Measurements from ENCODE around the gene ZFAND2A. TPM values are rescaled to one million over a fixed set of nuclear protein-coding genes. Genes with fewer than 3 reads are reported as not detected.

The ZFAND2A gene
- total and polyA plus RNA-seq, 2 of the 8 experiments (the other 6 are each of a cell fraction or from before 2014, with no cell fraction given) = 16.6 to 20.3 TPM

- CTCF ChIA-PET (ENCODE audit: partially characterized antibody) = interaction anchor here (0.7 to 3.0 kb wide), 7 partner anchors 10 to 268 kb away, joined by 3 to 15 read pairs (median 3); no protein-coding TSS in a partner anchor
- DNase-seq (ENCODE audit: low read depth in 1 of 2, low spot score in 2 of 2) = no peak
- Histone ChIP-seq H2BK15ac (ENCODE audit: low read length) (no peak overlapping the region), H2AK5ac (ENCODE audit: low read depth, low read length) (no peak overlapping the region), H4K20me1 (replicated peaks in 1 of 2; ENCODE audit: control insufficient read depth in 1 of 2, insufficient read depth in 2 of 2, low read length in 2 of 2) (no peaks in the 10 kb centered on the region), H4K5ac (ENCODE audit: insufficient read length, low read depth, low read length) (no peak overlapping the region), H4K91ac (replicated peaks; ENCODE audit: insufficient read length, low read length) (no peak overlapping the region), H2BK12ac (ENCODE audit: low read depth, low read length) (no peak overlapping the region), H3K23me2 (ENCODE audit: low read depth, low read length) (peaks cover 2% of the 10 kb centered on the region), H3K4me2 (ENCODE audit: insufficient read depth in 1 of 2, low read depth in 2 of 2, low read length in 2 of 2) (no peak overlapping the region), H3K9me3 (ENCODE audit: insufficient read depth in 2 of 2, low read depth in 1 of 2, low read length in 1 of 2) (no peaks in the 10 kb centered on the region), H3K27ac (ENCODE audit: low read depth, low read length) (no peak overlapping the region), H2BK5ac (ENCODE audit: low read depth, low read length) (no peak overlapping the region), H2BK20ac (ENCODE audit: low read length) (no peak overlapping the region), H4K8ac (ENCODE audit: extremely low read depth, insufficient read depth, low read length) (no peak overlapping the region), H2AFZ (ENCODE audit: low read length) (no peak overlapping the region), H3K27me3 (replicated peaks in 1 of 4; ENCODE audit: control insufficient read depth in 3 of 4, extremely low read depth in 1 of 4, insufficient read depth in 3 of 4, low read length in 3 of 4) (no peaks in the 10 kb centered on the region), H3K18ac (ENCODE audit: extremely low read depth, low read length) (no peak overlapping the region), H3K9ac (replicated peaks in 1 of 4; ENCODE audit: extremely low read depth in 1 of 4, low read depth in 3 of 4, low read length in 3 of 4) (no peak overlapping the region), H3K23ac (ENCODE audit: insufficient read length) (no peak overlapping the region), H3K14ac (ENCODE audit: insufficient read length) (no peak overlapping the region), H3K56ac (replicated peaks; ENCODE audit: insufficient read length, low read depth, low read length) (no peak overlapping the region), H3K79me1 (ENCODE audit: low read depth, low read length) (peaks cover 3% of the 10 kb centered on the region), H3K36me3 (ENCODE audit: control insufficient read depth in 2 of 4, insufficient read depth in 4 of 4, low read length in 3 of 4) (no peaks in the 10 kb centered on the region), H2BK120ac (replicated peaks; ENCODE audit: low read depth, low read length) (no peak overlapping the region), H3K79me2 (ENCODE audit: control insufficient read depth in 1 of 2, insufficient read depth in 2 of 2, low read length in 2 of 2) (peaks cover 1 to 6% of the 10 kb centered on the region in 2 experiments), H3K4me3 (ENCODE audit: extremely low read depth in 1 of 4, insufficient read depth in 2 of 4, low read depth in 3 of 4, low read length in 4 of 4) (no peak overlapping the region), H3K4ac (replicated peaks; ENCODE audit: insufficient read length, low read depth, low read length) (no peak overlapping the region), H3K4me1 (replicated peaks in 1 of 4; ENCODE audit: control insufficient read depth in 3 of 4, insufficient read depth in 4 of 4, low read length in 3 of 4) (no peaks in the 10 kb centered on the region; a peak in 2 of 7 replicates)
- FAIRE-seq = no peak
- 90% methylated on average over 14 of the region's 14 CpGs; no CpG with 5 or more reads in 1 of the 2 experiments for WGBS, 2 experiments (ENCODE audit: extremely low coverage in 1 of 2, insufficient coverage in 1 of 2, insufficient read length in 1 of 2, insufficient replicate concordance in 2 of 2, low coverage in 1 of 2, low lambda C conversion rate in 2 of 2, missing lambda C conversion rate in 1 of 2)
- POLR2A ChIA-PET (ENCODE audit: partially characterized antibody) = interaction anchor here (0.8 kb wide), 1 partner anchor 10 kb away, joined by 3 read pairs; no protein-coding TSS in a partner anchor
- no peak for TF ChIP-seq HDAC6 (IDR thresholded peaks at IDR 0.05; ENCODE audit: low read depth, low read length)
- no peak for TF ChIP-seq ATF3 (IDR thresholded peaks at IDR 0.05; ENCODE audit: insufficient read depth, low read depth, low read length)
- no peak for TF ChIP-seq CEBPB (IDR thresholded peaks at IDR 0.05; ENCODE audit: low read depth, low read length)
These were observed 17.9 kb downstream of the ZFAND2A start for GRCh38 chr7:1142051-1142635.
